GM12878 (cell line): ENCODE data around the gene DYNLT2B. TPM values are rescaled to one million over a fixed set of nuclear protein-coding genes. Genes with fewer than 3 reads are reported as not detected.

Experiments
- ATAC-seq: fragments of 200-7000 bp; cut with Tn5 transposase; 3 replicates; pipeline ENCODE4 v1.9.1; 2020; ENCODE audit warnings: mild to moderate bottlenecking, moderate library complexity
- BruUV-seq: library from RNA; stranded (reverse); fragments of 400-500 nt; replicated peaks from 2 replicates; lab custom pipeline; 2021; lab: Mats Ljungman, UMichigan
- CTCF ChIA-PET: fragments of 300-600 bp; sonication (Branson Sonifier 250); formaldehyde crosslinking; extraction: SDS; loops from one replicate; lab custom pipeline; 2021; ENCODE audit warnings: inconsistent platforms; lab: Yijun Ruan, JAX
- POLR2A ChIA-PET: fragments of 350-600 bp; formaldehyde crosslinking; extraction: SDS; loops from one replicate; lab custom pipeline; 2021; ENCODE audit warnings: inconsistent platforms; lab: Charles Lee
- RAD21 ChIA-PET: fragments of 300-600 bp; sonication (Branson Sonifier 250); formaldehyde crosslinking; loops from one replicate; lab custom pipeline; 2023; ENCODE audit warnings: antibody characterized with exemption; ENCODE audit not compliant: unreplicated experiment; lab: Charles Lee
- SMC1A ChIA-PET: fragments of 300-600 bp; sonication (Branson Sonifier 250); formaldehyde crosslinking; loops from one replicate; lab custom pipeline; 2023; ENCODE audit not compliant: unreplicated experiment, uncharacterized antibody; lab: Charles Lee
- DNase-seq: peaks from one replicate; pipeline ENCODE4 v3.0.0-alpha.2; 2011; ENCODE audit warnings: low read depth, low spot score
- FAIRE-seq: peaks from 3 replicates; lab custom pipeline; 2011; peaks lifted over from hg19 to GRCh38; lab: Jason Lieb, UNC
- H2AFZ ChIP-seq: 2 replicates; pipeline ENCODE4 v1.6.0; 2011; ENCODE audit warnings: low read depth, low read length, control low read depth; ENCODE audit not compliant: control insufficient read depth
- H3K27ac ChIP-seq: 2 replicates; pipeline ENCODE4 v1.5.1; 2011; ENCODE audit warnings: control low read depth; ENCODE audit not compliant: control insufficient read depth, insufficient read depth
- H3K27me3 ChIP-seq, 2 experiments: replicated peaks in 1 of 2; 2 replicates each; pipeline versions ENCODE4 v1.6.0 to v1.6.1; 2011; ENCODE audit warnings: low read length in 1 of 2; ENCODE audit not compliant: control insufficient read depth in 2 of 2, insufficient read depth in 2 of 2
- H3K36me3 ChIP-seq, 2 experiments: 2 replicates each; pipeline ENCODE4 v1.5.1; 2011; ENCODE audit warnings: low read length in 1 of 2; ENCODE audit not compliant: control insufficient read depth in 2 of 2, insufficient read depth in 2 of 2
- H3K4me1 ChIP-seq: 2 replicates; pipeline ENCODE4 v1.6.1; 2011; ENCODE audit warnings: mild to moderate bottlenecking, low read length, moderate library complexity, mixed read lengths; ENCODE audit not compliant: control insufficient read depth, insufficient read depth
- H3K4me2 ChIP-seq: 2 replicates; pipeline ENCODE4 v1.6.0; 2011; ENCODE audit warnings: control low read depth; ENCODE audit not compliant: control insufficient read depth, insufficient read depth
- H3K4me3 ChIP-seq: fragments of 200-600 bp; sonication (generic); 2 replicates; pipeline ENCODE4 v1.5.1; 2016
- H3K79me2 ChIP-seq: 2 replicates; pipeline ENCODE4 v1.6.0; 2011; ENCODE audit warnings: low read length; ENCODE audit not compliant: control insufficient read depth, insufficient read depth
- H3K9ac ChIP-seq: 2 replicates; pipeline ENCODE4 v1.8.0; 2011; ENCODE audit warnings: low read length, control low read depth, mixed read lengths; ENCODE audit not compliant: control insufficient read depth, insufficient read depth
- H3K9me3 ChIP-seq: replicated peaks from 3 replicates; pipeline ENCODE4 v1.5.1; 2011; ENCODE audit warnings: mild to moderate bottlenecking, low read length; ENCODE audit not compliant: control insufficient read depth, insufficient read depth
- H4K20me1 ChIP-seq: 2 replicates; pipeline ENCODE4 v1.6.0; 2011; ENCODE audit not compliant: control insufficient read depth, insufficient read depth
- CBX3 ChIP-seq: fragments of 200-600 bp; sonication (generic); IDR thresholded peaks from 2 replicates; pipeline ENCODE4 v1.6.1; 2016; ENCODE audit warnings: low read depth, borderline replicate concordance
- EED ChIP-seq: sonication (generic); IDR thresholded peaks from 2 replicates; pipeline ENCODE4 v1.6.1; 2016; ENCODE audit warnings: antibody characterized with exemption, low read depth
- GATAD2B ChIP-seq: fragments of 450-650 bp; conservative IDR thresholded peaks from 2 replicates; pipeline ENCODE4 v1.6.1; 2017; ENCODE audit warnings: low read depth, mild to moderate bottlenecking, moderate library complexity
- MEF2B ChIP-seq: fragments of 450-650 bp; IDR thresholded peaks from 2 replicates; pipeline ENCODE4 v1.6.1; 2018; ENCODE audit warnings: mild to moderate bottlenecking, moderate library complexity; ENCODE audit not compliant: partially characterized antibody, poor library complexity, severe bottlenecking
- RCOR1 ChIP-seq: conservative IDR thresholded peaks from 2 replicates; pipeline ENCODE4 v1.6.1; 2012; ENCODE audit warnings: low read depth, low read length, improper control_type of control experiment
- RELA ChIP-seq: fragments of 450-650 bp; IDR thresholded peaks from 2 replicates; pipeline ENCODE4 v1.8.0; 2014; ENCODE audit warnings: borderline replicate concordance; ENCODE audit not compliant: partially characterized antibody
- WGBS: methylation state at CpG from one replicate; pipeline ENCODE4 v1.1.6; 2016; ENCODE audit warnings: low lambda C conversion rate; ENCODE audit not compliant: insufficient replicate concordance, insufficient coverage; ENCODE audit errors: missing lambda C conversion rate; 5-methylcytosine and 5-hydroxymethylcytosine counted together
- in situ Hi-C: fragments of 300-500 bp; cut with MboI; formaldehyde crosslinking; loops from 9 replicates; pipeline ENCODE4 v1.14.3; 2018; ENCODE audit warnings: mixed read lengths
- intact Hi-C: fragments of 100-400 bp; cut with micrococcal nuclease; formaldehyde crosslinking; loops from one replicate; pipeline ENCODE4 v1.14.2; 2022; ENCODE audit not compliant: unreplicated experiment
- polyA plus RNA-seq, 11 experiments: library from polyadenylated mRNA; depleted of rRNA in 4 of 11; unstranded in 6 of 11; stranded (reverse) in 5 of 11; fragments of >200 nt; fragmentation: Nextera tagmentation in 4 of 11; fragmentation: Illumina TruSeq in 1 of 11; extraction: Ambion mirVana in 4 of 11; extraction: Trizol in 1 of 11; gene quantifications; 1 replicate in 1 of 11; 2 replicates in 10 of 11; pipeline versions ENCODE4 v1.2.1 to v1.2.3, GENCODE V29; 2011 to 2016; ENCODE audit warnings: inconsistent platforms in 2 of 11, missing spikeins in 2 of 11, low read depth in 1 of 11
- total RNA-seq, 4 experiments: library from RNA; depleted of rRNA in 3 of 4; stranded (reverse); fragments of >200 nt in 3 of 4; fragmentation: Illumina TruSeq in 1 of 4; extraction: Trizol in 1 of 4; gene quantifications; 2 replicates each; pipeline versions ENCODE4 v1.2.1 to v1.2.3, GENCODE V29; 2013 to 2021

Gene DYNLT2B
- total and polyA plus RNA-seq, 10 of the 15 experiments (the other 5 are each of a cell fraction or from before 2014, with no cell fraction given), result 8.6 to 89.7 (median 21.9) TPM

GRCh38 chr3:196351541-196351940, 33.5 kb upstream of the DYNLT2B start:
- ChIA-PET POLR2A (interaction anchor here (0.8 to 1.4 kb wide), 2 partner anchors 44 to 67 kb away, joined by 3 read pairs; no protein-coding TSS in a partner anchor), RAD21 (interaction anchor here (0.6 kb wide), 1 partner anchor 25 kb away, joined by 5 read pairs; no protein-coding TSS in a partner anchor), SMC1A (interaction anchor here (1.4 kb wide), 1 partner anchor 43 kb away, joined by 4 read pairs; no protein-coding TSS in a partner anchor), CTCF (interaction anchor here (0.7 to 1.0 kb wide), 3 partner anchors 10 to 92 kb away, joined by 3 to 4 read pairs (median 3); no protein-coding TSS in a partner anchor)
- Histone ChIP-seq H3K79me2 (no peaks in the 10 kb centered on the region), H3K4me2 (no peak overlapping the region), H3K36me3 (peaks cover 4 to 8% of the 10 kb centered on the region in 2 experiments), H3K4me3 (no peak overlapping the region), H4K20me1 (no peaks in the 10 kb centered on the region), H3K9me3 (no peaks in the 10 kb centered on the region), H3K27ac (no peak overlapping the region), H3K9ac (no peak overlapping the region), H3K27me3 (no peaks in the 10 kb centered on the region), H3K4me1 (no peaks in the 10 kb centered on the region), H2AFZ (no peak overlapping the region)
- ATAC-seq (no peak), DNase-seq (no peak), FAIRE-seq (no peak)
- TF ChIP-seq CBX3 (no peak), RELA (no peak), MEF2B (no peak), GATAD2B (no peak)
- intact Hi-C loops, result no loop called here
- no TSS peak for BruUV-seq
- 81% methylated on average over 6 of the region's 6 CpGs for WGBS
- in situ Hi-C loops, result no loop called here

- Histone ChIP-seq H3K4me2 (no peak overlapping the region), H3K4me3 (no peak overlapping the region), H3K4me1 (peaks cover 1% of the 10 kb centered on the region; the same call in 1 of the 2 replicates), H3K36me3 (peaks cover 0 to 8% of the 10 kb centered on the region in 2 experiments; a peak in 2 of 4 replicates), H3K9ac (no peak overlapping the region), H3K9me3 (no peaks in the 10 kb centered on the region), H2AFZ (no peak overlapping the region), H3K27me3 (no peaks in the 10 kb centered on the region), H3K79me2 (no peaks in the 10 kb centered on the region)
- intact Hi-C loops, result no loop called here
- ChIA-PET CTCF (interaction anchor here (1.1 kb wide), 1 partner anchor 173 kb away, joined by 4 read pairs; no protein-coding TSS in a partner anchor), POLR2A (interaction anchor here (0.8 kb wide), 1 partner anchor 13 kb away, joined by 3 read pairs; no protein-coding TSS in a partner anchor)
- FAIRE-seq (no peak), ATAC-seq (no peak)
- BruUV-seq, result no TSS peak
- TF ChIP-seq RCOR1, result no peak
- TF ChIP-seq EED, result no peak
- TF ChIP-seq, all 136 proteins: peak for 0
- Histone ChIP-seq H3K27ac (no peak overlapping the region), H4K20me1 (no peaks in the 10 kb centered on the region)
- in situ Hi-C loops, result no loop called here
- no peak for DNase-seq
- SMC1A ChIA-PET, result no interaction called here
- RAD21 ChIA-PET, result interaction anchor here (0.8 kb wide), 1 partner anchor 96 kb away, joined by 3 read pairs; no protein-coding TSS in a partner anchor
Measured at GRCh38 chr3:196350067-196350466, 32.0 kb upstream of the DYNLT2B start.
